ENCODE measurements around the gene TAF4.

Gene TAF4

DNA sequence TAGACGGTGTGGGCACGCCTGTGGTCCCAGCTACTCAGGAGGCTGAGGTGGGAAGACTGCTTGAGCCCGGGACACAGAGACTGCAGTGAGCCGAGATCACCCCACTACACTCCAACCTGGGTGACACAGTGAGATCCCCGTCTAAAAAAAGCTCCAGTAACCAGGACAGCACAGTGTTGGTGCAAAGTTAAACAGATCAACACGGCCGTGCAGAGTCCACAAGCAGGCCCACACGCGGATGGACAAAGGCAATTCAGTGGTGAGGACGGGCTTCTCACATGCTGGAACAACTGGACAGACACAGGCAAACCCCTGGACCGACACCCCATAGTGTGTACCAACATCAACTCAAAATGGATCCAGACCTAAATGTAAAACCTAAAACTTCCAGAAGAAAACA is 41.7 kb downstream of the TAF4 start:
- no peaks in the 10 kb centered on the region for H3K36me3 ChIP-seq
- H3K4me1 ChIP-seq (ENCODE audit: control insufficient read depth in 1 of 2, insufficient read depth in 1 of 2, low read depth in 1 of 2, low read length in 1 of 2): peaks cover 9 to 10% of the 10 kb centered on the region in 2 experiments
- H3K9me3 ChIP-seq: no peaks in the 10 kb centered on the region
- no peaks in the 10 kb centered on the region for H3K27me3 ChIP-seq
- H3K27ac ChIP-seq: no peak overlapping the region
- TF ChIP-seq, protein P1, sequence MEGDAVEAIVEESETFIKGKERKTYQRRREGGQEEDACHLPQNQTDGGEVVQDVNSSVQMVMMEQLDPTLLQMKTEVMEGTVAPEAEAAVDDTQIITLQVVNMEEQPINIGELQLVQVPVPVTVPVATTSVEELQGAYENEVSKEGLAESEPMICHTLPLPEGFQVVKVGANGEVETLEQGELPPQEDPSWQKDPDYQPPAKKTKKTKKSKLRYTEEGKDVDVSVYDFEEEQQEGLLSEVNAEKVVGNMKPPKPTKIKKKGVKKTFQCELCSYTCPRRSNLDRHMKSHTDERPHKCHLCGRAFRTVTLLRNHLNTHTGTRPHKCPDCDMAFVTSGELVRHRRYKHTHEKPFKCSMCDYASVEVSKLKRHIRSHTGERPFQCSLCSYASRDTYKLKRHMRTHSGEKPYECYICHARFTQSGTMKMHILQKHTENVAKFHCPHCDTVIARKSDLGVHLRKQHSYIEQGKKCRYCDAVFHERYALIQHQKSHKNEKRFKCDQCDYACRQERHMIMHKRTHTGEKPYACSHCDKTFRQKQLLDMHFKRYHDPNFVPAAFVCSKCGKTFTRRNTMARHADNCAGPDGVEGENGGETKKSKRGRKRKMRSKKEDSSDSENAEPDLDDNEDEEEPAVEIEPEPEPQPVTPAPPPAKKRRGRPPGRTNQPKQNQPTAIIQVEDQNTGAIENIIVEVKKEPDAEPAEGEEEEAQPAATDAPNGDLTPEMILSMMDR (IDR thresholded peaks at IDR 0.05): no peak
- no peak overlapping the region for H3K4me3 ChIP-seq (ENCODE audit: low read depth in 1 of 2, low read length in 1 of 2)

DNA sequence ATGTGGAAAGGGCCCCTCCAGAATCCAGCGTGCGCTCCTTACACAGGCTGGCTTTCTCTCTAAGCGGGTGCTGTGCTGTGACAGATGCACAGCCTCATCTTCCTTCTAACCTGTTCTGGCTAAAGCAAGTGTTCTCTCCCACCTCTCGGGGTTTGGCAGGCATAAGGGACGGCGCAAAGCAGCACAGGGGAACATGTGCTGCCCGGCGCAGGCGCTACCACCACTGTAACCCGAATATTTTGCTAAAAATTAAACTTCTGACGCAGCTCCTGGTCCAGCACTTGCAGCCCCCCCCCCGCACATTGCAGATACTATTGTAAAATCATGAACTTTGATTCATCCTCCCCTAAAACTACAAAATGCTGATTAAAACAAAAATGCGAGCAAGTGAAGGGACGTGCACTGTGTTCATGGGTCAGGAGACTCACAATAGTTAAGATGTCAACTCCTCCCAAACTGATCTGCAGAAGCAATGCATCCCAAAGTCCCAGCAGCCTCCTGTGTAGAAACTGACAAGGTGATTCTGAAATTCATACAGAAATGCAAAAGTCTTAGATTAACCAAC is 43.0 kb downstream of the TAF4 start:
- H3K9me3 ChIP-seq: no peaks in the 10 kb centered on the region
- H3K27ac ChIP-seq: no peak overlapping the region
- H3K4me3 ChIP-seq (ENCODE audit: low read depth in 1 of 2, low read length in 1 of 2): no peak overlapping the region
- no peaks in the 10 kb centered on the region for H3K27me3 ChIP-seq
- peaks cover 9 to 10% of the 10 kb centered on the region in 2 experiments for H3K4me1 ChIP-seq (ENCODE audit: control insufficient read depth in 1 of 2, insufficient read depth in 1 of 2, low read depth in 1 of 2, low read length in 1 of 2)
- TF ChIP-seq, protein P1 (IDR thresholded peaks at IDR 0.05): no peak
- H3K36me3 ChIP-seq: no peaks in the 10 kb centered on the region

DNA sequence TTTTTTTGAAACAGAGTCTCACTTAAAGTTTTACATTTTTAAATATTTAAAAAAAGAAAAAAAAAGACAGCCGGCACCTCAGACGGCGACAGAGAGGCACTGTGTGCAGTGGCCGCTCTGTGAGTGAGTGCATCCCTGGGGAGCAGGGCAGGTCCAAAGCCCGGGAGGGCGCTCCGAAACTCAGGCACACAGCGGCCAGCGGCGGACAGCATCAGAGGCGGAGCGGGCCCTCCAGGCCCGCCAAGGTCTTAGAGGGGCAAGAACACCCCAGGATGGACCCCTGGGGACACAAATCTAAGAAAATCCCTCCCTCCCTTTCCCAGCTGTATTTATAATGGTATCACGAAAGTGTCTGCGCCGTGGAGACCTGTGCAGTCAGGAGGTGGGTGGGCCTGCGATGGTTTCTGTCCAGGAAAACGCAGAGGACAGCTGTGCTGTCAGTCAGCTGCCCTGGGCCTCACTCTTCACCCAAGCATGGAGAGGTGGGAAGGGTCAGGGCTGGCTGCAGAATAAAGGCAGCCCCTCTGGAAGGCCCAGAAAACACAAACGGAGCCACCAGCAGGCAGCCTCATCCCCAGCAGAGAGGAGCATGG is 43.8 kb downstream of the TAF4 start:
- Histone ChIP-seq H3K36me3 (no peaks in the 10 kb centered on the region), H3K4me1 (ENCODE audit: control insufficient read depth in 1 of 2, insufficient read depth in 1 of 2, low read depth in 1 of 2, low read length in 1 of 2) (peaks cover 9 to 10% of the 10 kb centered on the region in 2 experiments), H3K4me3 (ENCODE audit: low read depth in 1 of 2, low read length in 1 of 2) (no peak overlapping the region), H3K9me3 (no peaks in the 10 kb centered on the region), H3K27me3 (no peaks in the 10 kb centered on the region), H3K27ac (no peak overlapping the region)
- TF ChIP-seq, protein P1 (IDR thresholded peaks at IDR 0.05): no peak

DNA sequence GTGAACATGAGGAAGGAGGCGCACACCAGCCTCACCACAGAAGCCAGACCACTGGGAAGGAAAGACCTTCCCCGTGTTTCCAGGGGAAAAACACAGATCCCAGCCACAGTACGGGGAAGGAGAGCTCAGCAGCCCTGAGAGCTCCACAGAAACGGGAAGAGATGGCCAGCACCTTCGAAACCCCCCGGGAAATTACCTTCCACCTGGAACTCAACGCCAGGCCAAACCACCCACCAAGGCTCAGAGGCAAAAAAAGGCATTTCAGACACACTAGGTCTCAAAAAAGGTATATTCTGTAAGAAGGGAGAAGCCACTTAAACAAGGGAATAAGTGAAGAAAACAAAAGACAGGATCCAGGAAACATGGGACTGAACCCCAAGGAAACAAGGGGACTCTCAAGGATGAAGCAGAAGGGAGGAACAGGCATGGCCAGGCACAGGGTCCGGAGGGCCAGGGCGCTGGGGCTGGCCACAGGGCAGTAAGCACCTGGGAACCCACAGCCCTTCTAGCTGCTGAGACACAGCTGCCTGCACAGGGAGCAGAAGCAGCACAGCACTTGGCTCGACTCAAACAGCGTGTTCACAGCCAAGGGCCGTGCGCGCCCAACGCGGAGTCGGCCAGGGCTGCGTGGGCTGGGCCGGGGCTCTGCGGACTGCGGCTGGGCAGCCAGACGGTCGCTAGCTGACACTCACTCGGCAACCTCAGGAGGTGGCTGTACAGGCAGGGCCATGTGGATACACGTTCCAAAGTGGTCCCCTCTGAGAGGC is 44.6 kb downstream of the TAF4 start:
- Histone ChIP-seq H3K27me3 (no peaks in the 10 kb centered on the region), H3K36me3 (no peaks in the 10 kb centered on the region), H3K4me1 (ENCODE audit: control insufficient read depth in 1 of 2, insufficient read depth in 1 of 2, low read depth in 1 of 2, low read length in 1 of 2) (peaks cover 6 to 7% of the 10 kb centered on the region in 2 experiments), H3K9me3 (no peaks in the 10 kb centered on the region), H3K27ac (no peak overlapping the region), H3K4me3 (ENCODE audit: low read depth in 1 of 2, low read length in 1 of 2) (no peak overlapping the region)
- TF ChIP-seq, protein P1 (IDR thresholded peaks at IDR 0.05): no peak

DNA sequence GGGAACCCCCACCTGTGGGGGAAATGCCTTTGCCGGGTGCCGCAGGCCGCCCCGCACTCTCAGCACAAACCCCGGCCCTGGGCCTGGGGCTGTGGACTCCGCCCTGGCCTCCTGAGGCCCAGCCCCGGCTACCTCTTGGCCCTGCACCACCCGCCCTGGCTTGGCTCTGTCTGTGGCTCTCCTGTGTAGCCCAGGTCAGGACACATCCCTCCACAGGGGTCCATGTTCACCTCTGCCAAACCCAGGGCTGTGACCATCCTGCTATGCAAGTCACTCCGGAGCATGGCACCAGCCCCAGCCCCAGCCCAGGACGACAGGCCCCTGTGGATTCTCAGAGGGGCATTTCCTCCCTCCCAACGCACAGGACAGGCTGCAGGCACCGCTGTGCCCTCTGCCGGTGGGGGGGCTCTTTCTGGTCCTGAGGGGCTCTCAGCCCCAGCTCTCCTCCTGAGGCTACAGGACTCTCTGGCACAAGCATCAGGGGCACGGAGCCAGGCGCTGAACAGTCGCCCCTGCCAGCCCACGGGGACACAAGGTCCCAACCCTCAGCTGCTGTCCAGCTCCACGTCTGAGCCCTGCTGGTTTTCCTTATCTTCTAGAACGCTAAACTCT is 45.7 kb downstream of the TAF4 start:
- Histone ChIP-seq H3K27ac (no peak overlapping the region), H3K4me3 (ENCODE audit: low read depth in 1 of 2, low read length in 1 of 2) (no peak overlapping the region), H3K27me3 (no peaks in the 10 kb centered on the region), H3K9me3 (no peaks in the 10 kb centered on the region), H3K4me1 (ENCODE audit: control insufficient read depth in 1 of 2, insufficient read depth in 1 of 2, low read depth in 1 of 2, low read length in 1 of 2) (peaks cover 8 to 10% of the 10 kb centered on the region in 2 experiments), H3K36me3 (no peaks in the 10 kb centered on the region)
- TF ChIP-seq, protein P1 (IDR thresholded peaks at IDR 0.05): no peak

Measured in neutrophil (primary cell).